NOMO-1 (cell line): ENCODE measurements around the gene SPAST.
"Not testable (repeated sequence)": the region's sequence is repeated elsewhere in the genome, so short reads cannot be mapped to it uniquely, and the experiment has no call there.

ENCODE experiments used
- DNase-seq, 2 experiments: peaks; one replicate each; lab custom pipeline; 2025; ENCODE audit not compliant: unreplicated experiment in 2 of 2; lab: John Stamatoyannopoulos, UW

SPAST gene, protein sequence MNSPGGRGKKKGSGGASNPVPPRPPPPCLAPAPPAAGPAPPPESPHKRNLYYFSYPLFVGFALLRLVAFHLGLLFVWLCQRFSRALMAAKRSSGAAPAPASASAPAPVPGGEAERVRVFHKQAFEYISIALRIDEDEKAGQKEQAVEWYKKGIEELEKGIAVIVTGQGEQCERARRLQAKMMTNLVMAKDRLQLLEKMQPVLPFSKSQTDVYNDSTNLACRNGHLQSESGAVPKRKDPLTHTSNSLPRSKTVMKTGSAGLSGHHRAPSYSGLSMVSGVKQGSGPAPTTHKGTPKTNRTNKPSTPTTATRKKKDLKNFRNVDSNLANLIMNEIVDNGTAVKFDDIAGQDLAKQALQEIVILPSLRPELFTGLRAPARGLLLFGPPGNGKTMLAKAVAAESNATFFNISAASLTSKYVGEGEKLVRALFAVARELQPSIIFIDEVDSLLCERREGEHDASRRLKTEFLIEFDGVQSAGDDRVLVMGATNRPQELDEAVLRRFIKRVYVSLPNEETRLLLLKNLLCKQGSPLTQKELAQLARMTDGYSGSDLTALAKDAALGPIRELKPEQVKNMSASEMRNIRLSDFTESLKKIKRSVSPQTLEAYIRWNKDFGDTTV

DNA sequence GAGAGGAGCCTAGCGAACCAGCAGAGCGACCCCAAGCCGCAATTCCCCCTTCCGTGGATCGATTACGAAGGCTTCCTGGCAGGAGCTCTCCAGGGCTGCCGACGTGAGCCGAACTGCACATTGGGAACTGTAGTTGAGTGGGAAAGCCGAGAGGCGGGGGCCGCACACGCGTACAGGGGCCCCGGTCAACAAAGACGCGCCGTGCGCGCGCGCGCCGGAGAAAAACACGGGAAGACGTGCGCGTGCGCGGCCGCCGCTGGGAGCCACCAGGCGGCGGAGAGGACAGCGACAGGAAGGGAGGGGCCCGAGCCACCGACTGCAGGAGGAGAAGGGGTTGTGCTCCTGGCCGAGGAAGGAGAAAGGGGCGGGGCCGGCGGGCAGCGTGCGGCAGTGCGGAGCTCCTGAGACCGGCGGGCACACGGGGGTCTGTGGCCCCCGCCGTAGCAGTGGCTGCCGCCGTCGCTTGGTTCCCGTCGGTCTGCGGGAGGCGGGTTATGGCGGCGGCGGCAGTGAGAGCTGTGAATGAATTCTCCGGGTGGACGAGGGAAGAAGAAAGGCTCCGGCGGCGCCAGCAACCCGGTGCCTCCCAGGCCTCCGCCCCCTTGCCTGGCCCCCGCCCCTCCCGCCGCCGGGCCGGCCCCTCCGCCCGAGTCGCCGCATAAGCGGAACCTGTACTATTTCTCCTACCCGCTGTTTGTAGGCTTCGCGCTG is at the start of gene SPAST:
Gene SPAST (plus strand): TSS at position 247 of the 711 bp plus-strand sequence. CDS start 276 bp downstream, at position 523.
- DNase-seq: peak; percentile 96 to 97

DNA sequence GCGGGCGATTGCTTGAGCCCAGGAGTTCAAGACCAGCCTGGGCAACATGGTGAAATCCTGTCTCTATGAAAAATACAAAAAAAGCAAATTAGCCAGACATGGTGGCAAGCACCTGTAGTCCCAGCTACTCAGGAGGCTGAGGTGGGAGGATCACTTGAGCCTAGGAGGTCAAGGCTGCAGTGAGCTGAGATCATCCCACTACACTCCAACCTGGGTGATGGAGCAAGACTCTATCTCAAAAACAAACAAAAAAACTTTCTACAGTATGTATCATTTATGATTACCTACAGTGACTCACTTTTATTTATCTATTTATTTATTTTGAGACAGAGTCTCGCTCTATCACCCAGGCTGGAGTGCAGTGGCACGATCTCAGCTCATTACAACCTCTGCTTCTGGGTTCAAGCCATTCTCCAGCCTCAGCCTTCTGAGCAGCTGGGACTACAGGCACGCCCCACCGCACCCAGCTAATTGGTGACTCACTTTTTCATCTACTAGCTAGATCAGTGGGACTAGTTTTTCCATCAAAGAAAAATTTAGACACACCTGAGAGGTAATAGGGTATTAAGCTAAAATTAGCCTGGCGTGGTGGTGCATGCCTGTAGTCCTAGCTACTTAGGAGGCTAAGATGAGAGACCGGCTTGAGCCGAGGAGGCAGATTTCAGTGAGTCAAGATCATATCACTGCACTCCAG is 44.4 kb upstream of the SPAST start:
- DNase-seq: not testable (repeated sequence)

GRCh38 chr2:32034198-32034887 is 29.0 kb upstream of the SPAST start:
- DNase-seq: not testable (repeated sequence)

DNA sequence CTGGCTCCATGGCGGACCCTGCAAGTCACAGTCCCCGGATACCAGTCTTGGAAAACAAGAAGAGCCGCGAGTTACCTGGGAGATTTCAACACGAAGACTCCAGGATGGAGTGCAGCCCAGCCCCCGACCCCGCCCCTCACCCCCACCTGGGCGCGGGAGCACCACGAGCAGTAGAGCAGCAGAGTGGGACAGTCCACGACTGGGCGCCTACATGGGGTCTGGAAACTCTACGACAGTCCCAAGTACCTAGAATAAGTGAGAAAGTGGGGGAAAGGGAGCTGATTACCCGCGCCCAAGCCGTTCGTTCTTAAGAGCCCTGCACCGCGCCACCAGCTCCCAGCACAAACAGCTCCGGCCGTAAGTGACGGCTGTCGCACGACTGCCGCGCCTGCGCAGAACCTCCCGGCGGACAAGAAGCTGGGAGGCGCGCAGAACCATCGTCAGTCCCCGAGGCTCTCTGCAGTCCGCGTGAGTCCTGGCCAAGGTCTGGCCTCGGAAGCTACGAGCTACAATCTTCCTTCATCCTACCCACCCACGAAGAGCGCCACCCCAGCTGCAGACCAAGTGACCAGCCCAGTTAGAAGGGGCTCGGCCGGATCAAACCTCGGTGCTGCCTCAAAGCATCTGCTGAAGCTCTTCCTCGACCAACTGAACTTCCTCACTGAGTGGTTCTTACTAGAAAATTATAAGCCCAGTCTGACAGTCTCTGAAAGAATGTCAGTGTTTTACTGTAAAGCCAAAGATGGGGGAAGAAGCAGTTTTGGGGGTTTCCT is 23.7 kb upstream of the SPAST start, which contains the start of gene DPY30:
Gene DPY30 (minus strand): TSS at position 359 of the 773 bp plus-strand sequence. CDS start 349 bp downstream, at position 10.
- peak; percentile 87 to 88 for DNase-seq

GRCh38 chr2:32043561-32043960 is 19.8 kb upstream of the SPAST start:
- no peak for DNase-seq

DNA sequence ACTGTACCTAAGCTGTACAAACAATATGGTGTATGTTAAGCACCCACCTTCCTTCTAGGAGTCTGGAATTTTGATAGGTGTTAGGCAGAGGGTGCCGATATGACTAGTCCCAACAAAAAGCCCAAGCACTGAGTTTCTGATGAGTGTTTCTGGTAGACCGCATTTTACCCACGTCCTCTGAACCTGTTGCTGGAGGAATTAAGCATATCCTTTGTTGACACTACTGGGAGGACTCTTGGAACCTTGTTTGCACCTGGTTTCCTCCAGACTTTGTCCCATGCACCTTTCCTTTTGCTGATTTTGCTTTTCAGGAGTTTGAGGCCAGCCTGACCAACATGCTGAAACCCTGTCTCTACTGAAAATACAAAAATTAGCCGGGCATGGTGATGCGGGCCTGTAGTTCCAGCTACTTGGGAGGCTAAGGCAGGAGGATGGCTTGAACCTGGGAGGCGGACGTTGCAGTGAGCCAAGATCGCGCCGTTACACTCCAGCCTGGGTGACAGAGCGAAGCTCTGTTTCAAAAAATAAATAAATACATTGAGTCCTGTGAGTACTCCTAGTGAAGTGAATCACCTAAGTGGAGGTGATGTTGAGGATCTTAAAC is 11.4 kb upstream of the SPAST start:
- DNase-seq: no peak

DNA sequence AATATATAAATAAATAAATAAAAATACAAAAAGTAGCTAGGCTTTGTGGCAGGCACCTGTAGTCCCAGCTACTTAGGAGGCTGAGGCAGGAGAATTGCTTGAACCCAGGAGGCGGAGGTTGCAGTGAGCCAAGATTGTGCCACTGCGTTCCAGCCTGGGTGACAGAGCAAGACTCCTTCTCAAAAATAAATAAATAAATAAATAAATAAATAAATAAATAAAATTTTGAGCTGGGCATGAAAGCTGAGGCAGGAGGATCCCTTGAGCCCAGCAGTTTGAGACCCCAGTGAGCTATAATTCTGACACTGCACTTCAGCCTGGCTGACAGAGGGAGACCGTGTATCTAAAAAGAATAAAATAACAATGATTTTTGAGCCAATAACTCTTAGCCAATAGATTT is 8.8 kb upstream of the SPAST start:
- not testable (repeated sequence) for DNase-seq

DNA sequence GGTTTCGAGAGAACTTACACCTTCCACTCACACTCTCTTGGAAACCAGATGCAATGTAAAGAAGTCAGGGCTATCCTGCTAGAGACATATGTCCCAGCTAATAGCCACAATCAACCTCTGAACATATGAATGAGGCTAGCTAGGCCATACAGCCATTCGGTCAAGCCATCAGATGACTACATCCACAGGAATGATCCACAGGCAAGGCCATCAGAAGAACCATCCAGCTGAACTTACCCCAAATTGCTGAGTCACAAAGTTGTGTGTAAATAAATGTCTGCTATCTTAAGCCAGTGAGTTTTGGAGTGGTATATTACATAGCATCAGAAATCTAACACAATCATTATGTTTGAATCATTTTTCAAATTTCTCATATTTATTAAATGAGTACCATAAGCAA is 5.2 kb upstream of the SPAST start:
- no peak for DNase-seq

DNA sequence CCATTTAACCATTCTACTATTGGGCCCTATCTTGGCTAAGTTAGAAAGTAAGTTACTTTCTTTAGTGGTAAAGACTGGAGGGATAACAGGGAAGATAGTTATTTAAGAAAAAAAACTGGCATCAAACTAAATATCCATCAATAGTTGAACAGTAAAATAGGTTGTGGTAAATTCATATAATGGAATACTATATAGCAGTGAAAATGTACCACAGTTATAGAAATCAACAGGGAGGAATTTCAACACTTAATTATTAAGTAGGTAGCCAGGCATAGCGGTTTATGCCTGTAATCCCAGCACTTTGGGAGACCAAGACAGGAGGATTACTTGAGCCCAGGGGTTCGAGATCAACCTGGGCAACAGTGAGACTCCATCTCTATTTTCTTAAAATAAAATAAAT is 3.1 kb upstream of the SPAST start:
- DNase-seq: no peak

- DNase-seq: no peak
Observed at GRCh38 chr2:32061430-32061829, 1.9 kb upstream of the SPAST start.

DNA sequence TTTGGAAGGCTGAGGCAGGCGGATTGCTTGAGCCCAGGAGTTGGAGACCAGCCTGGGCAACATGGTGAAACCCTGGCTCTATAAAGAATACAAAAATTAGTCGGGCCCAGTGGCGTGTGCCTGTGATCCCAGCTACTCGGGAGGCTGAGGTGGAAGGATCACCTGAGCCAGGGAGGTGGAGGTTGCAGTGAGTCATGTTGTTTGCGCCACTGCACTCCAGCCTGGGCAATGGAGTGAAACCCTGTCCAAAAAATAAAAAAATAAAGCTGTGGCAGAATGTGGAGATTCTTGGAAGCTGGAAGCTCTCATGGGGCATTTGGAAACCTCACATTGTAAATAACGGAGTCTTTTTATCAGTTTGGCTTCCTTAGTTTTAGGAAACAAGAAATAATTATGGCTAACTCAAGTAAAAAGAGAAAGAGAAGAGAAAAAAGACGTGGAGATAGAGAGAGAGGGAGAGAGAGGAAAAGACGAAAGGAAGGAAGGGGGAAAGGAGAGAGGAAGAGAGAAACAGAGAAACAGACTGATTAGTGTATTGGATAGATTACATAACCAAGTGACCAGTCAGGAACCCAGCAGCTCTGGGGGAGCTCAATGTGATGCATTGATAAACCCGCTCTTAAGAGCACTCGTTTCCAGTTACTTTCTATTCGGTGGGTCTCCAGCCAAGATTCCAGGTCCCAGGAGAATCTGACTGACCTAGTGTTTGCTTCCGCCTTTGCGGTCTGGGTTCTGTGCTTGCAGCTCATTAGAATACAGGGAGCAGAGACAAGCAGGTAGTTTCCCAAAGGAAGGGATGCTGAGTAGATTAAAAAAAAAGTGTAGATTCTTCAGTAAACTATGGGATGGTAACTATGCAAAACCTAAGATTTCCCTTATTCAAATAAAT is 1.1 kb upstream of the SPAST start:
- DNase-seq: peak in 1 of 2 experiments; percentile 9

DNA sequence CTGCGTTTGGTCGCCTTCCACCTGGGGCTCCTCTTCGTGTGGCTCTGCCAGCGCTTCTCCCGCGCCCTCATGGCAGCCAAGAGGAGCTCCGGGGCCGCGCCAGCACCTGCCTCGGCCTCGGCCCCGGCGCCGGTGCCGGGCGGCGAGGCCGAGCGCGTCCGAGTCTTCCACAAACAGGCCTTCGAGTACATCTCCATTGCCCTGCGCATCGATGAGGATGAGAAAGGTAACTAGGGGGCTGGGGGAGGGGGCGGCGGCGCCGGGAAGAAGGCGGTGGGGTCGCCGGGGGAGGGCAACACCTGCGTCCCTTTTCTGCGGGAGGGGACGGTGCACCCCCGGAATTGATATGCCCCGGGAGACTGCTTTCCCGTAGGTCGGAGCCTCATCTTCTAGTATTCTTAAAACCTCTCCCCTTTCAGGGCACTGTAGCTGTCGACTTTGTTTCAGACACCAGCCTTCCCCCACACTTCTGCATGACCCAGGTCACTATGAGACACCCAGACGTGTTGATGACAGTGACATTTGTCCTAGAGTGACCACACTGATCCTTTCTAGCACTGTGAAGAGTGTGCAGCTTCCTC is 755 bp downstream of the SPAST start:
- DNase-seq: peak in 1 of 2 experiments; percentile 16

- no peak for DNase-seq
Observed at GRCh38 chr2:32064713-32065112, 1.4 kb downstream of the SPAST start.

DNA sequence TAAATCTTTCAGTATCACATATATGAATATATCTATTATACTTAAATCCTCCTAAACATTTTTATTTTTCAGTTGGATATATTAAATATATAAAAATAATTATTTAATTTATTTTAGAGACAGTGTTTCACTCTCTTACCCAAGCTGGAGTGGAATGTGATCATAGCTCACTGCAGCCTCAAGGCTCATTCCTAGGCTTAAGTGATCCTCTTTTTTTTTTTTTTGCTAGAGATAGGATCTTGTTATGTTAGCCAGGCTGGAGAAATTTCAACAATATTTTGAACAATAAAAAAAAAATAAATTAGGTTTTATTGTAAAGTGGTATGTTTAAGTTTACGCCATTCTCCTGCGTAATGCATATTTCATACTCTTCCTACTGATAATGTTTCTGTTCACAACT is 4.2 kb downstream of the SPAST start:
- no peak for DNase-seq

- no peak for DNase-seq
Observed at GRCh38 chr2:32074134-32074506, 10.8 kb downstream of the SPAST start.

DNA sequence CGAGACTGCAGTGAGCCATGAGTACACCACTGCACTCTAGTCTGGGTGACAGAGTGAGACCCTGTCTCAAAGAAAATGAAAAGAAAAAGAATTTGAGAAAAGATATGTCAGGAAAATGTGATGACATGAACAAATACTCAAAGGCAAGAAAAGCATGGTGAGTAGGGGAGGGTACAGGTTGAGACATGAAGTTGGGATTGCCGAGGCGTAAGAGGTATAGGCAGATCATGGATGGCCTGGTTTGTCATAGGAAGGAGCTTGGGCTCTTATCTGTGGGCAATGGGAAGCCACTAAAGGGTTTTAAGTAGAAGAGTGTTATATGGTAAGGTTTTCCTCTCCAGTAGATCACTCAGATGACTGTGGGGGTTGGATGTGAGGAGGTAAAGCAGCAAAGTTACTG is 32.3 kb downstream of the SPAST start:
- DNase-seq: no peak

DNA sequence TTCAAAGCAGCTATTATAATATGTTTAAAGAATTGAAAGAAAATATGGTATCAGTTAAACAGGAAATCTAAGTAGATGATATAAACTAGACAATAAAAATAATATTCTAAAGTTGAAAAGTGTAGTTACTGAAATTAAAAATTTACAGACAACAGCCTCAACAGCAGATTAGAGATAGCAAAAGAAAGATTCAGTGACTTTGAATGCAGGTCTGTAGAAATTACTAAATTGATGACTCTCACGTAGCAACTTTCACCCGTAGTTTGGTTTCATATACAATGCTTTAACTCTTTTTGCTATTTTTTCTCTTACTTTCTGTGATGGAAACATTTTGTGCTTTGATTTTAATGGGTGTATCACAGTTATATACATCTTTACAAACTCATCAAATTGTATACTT is 44.8 kb downstream of the SPAST start:
- no peak for DNase-seq

DNA sequence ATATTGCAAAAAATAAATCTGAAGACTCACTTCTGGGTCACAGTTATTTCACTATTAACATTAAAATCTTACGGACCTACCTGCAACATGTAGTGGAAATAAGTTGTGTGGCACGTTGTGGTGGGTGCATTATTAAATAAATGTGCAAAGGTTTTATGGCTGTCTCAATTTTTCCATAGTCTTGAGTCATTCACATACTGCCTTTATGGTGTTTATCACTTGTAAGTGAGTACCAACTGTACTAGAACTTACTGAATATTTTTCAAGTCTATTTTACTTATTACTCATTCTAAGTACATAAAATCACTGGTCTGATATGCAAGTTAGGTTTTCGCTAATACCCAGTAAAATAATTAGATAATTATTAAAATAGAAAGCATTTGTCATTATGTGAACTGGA is 54.7 kb downstream of the SPAST start:
- DNase-seq: no peak
